HEK293 (cell line): ENCODE results near the gene SH3D19.

Experiments
- CTCF ChIA-PET: fragments of 350-600 bp; formaldehyde crosslinking; extraction: SDS; loops from one replicate; lab custom pipeline; 2021; ENCODE audit warnings: antibody characterized with exemption; lab: Yijun Ruan, JAX
- POLR2A ChIA-PET: fragments of 300-600 bp; formaldehyde crosslinking; extraction: SDS; loops from one replicate; lab custom pipeline; 2020; ENCODE audit warnings: antibody characterized with exemption, inconsistent platforms; lab: Yijun Ruan, JAX
- H3K27ac ChIP-seq: fragments of 200-500 bp; sonication (Bioruptor generic); 2 replicates; pipeline ENCODE4 v1.5.1; 2014; ENCODE audit warnings: low read depth, low read length, control low read depth, inconsistent platforms; ENCODE audit errors: extremely low read depth
- H3K36me3 ChIP-seq, 2 experiments: fragments of 200-500 bp in 1 of 2; sonication (Bioruptor generic) in 1 of 2; 1 replicate in 1 of 2; 2 replicates in 1 of 2; pipeline ENCODE4 v1.5.1; 2014 to 2017; ENCODE audit warnings: inconsistent platforms in 2 of 2, low read length in 2 of 2; ENCODE audit not compliant: control insufficient read depth in 2 of 2, insufficient read depth in 1 of 2
- H3K4me1 ChIP-seq: fragments of 200-500 bp; sonication (Bioruptor generic); 2 replicates; pipeline ENCODE4 v1.5.1; 2014; ENCODE audit warnings: mild to moderate bottlenecking, low read length, inconsistent platforms; ENCODE audit not compliant: control insufficient read depth, insufficient read depth
- H3K4me3 ChIP-seq: 2 replicates; pipeline ENCODE4 v1.5.1; 2011; ENCODE audit warnings: low read depth, mild to moderate bottlenecking, control low read depth, low read length, moderate library complexity
- H3K9me3 ChIP-seq: fragments of 200-500 bp; sonication (Bioruptor generic); 2 replicates; pipeline ENCODE4 v1.5.1; 2014; ENCODE audit warnings: low read depth, low read length, inconsistent platforms; ENCODE audit not compliant: control insufficient read depth, insufficient read depth
- IKZF3 ChIP-seq: fragments of 450-650 bp; IDR thresholded peaks from 2 replicates; pipeline ENCODE4 v1.5.0; 2018; ENCODE audit warnings: missing biosample characterization, mild to moderate bottlenecking, missing genetic modification characterization, moderate library complexity
- KLF1 ChIP-seq: fragments of 450-650 bp; formaldehyde crosslinking; IDR thresholded peaks from 2 replicates; pipeline ENCODE4 v1.5.1; 2016; ENCODE audit warnings: missing biosample characterization, missing genetic modification characterization
- OVOL3 ChIP-seq: fragments of 450-650 bp; formaldehyde crosslinking; IDR thresholded peaks from 2 replicates; pipeline ENCODE4 v1.5.1; 2016; ENCODE audit warnings: missing biosample characterization, missing genetic modification characterization
- PBX3 ChIP-seq: sonication (generic); formaldehyde crosslinking; IDR thresholded peaks from 2 replicates; pipeline ENCODE4 v1.8.1; 2022; ENCODE audit warnings: mild to moderate bottlenecking, moderate library complexity, missing genetic modification reagents
- PRDM1 ChIP-seq: fragments of 450-650 bp; formaldehyde crosslinking; IDR thresholded peaks from 2 replicates; pipeline ENCODE4; 2016; ENCODE audit warnings: missing biosample characterization, missing genetic modification characterization
- PRDM10 ChIP-seq: fragments of 450-650 bp; formaldehyde crosslinking; IDR thresholded peaks from 2 replicates; pipeline ENCODE4 v1.5.1; 2016; ENCODE audit warnings: missing biosample characterization, missing genetic modification characterization
- SP2 ChIP-seq: fragments of 450-650 bp; formaldehyde crosslinking; IDR thresholded peaks from 2 replicates; pipeline ENCODE4 v1.5.1; 2016; ENCODE audit warnings: missing biosample characterization, missing genetic modification characterization
- TCF7L2 ChIP-seq: IDR thresholded peaks from 2 replicates; pipeline ENCODE4 v1.6.1; 2011; ENCODE audit warnings: low read depth, mild to moderate bottlenecking, inconsistent platforms, low read length, moderate library complexity, borderline replicate concordance
- ZBTB1 ChIP-seq: fragments of 450-650 bp; formaldehyde crosslinking; IDR thresholded peaks from 2 replicates; pipeline ENCODE4 v1.5.1; 2016; ENCODE audit warnings: missing biosample characterization, missing genetic modification characterization
- ZBTB10 ChIP-seq: fragments of 450-650 bp; formaldehyde crosslinking; IDR thresholded peaks from 2 replicates; pipeline ENCODE4 v1.5.1; 2016; ENCODE audit warnings: missing biosample characterization, missing genetic modification characterization
- ZBTB21 ChIP-seq: fragments of 450-650 bp; formaldehyde crosslinking; IDR thresholded peaks from 2 replicates; pipeline ENCODE4 v1.5.1; 2017; ENCODE audit warnings: missing biosample characterization, missing genetic modification characterization
- ZBTB8A ChIP-seq: fragments of 450-650 bp; formaldehyde crosslinking; IDR thresholded peaks from 2 replicates; pipeline ENCODE4 v1.5.1; 2016; ENCODE audit warnings: missing biosample characterization, missing genetic modification characterization
- ZNF16 ChIP-seq: fragments of 450-650 bp; formaldehyde crosslinking; IDR thresholded peaks from 2 replicates; pipeline ENCODE4 v1.5.1; 2016; ENCODE audit warnings: low read depth, missing biosample characterization, missing genetic modification characterization
- ZNF211 ChIP-seq: fragments of 450-650 bp; formaldehyde crosslinking; IDR thresholded peaks from 2 replicates; pipeline ENCODE4 v1.5.1; 2016; ENCODE audit warnings: low read depth, missing biosample characterization, missing genetic modification characterization
- ZNF449 ChIP-seq: fragments of 450-650 bp; formaldehyde crosslinking; IDR thresholded peaks from 2 replicates; pipeline ENCODE4 v1.5.1; 2017; ENCODE audit warnings: missing biosample characterization, mild to moderate bottlenecking, missing genetic modification characterization, moderate library complexity
- ZNF473 ChIP-seq: fragments of 450-650 bp; formaldehyde crosslinking; IDR thresholded peaks from 2 replicates; pipeline ENCODE4 v1.5.1; 2017; ENCODE audit warnings: missing biosample characterization, missing genetic modification characterization
- ZNF530 ChIP-seq: fragments of 450-650 bp; formaldehyde crosslinking; IDR thresholded peaks from 2 replicates; pipeline ENCODE4 v1.5.1; 2016; ENCODE audit warnings: low read depth, missing biosample characterization, missing genetic modification characterization
- ZNF548 ChIP-seq: fragments of 450-650 bp; formaldehyde crosslinking; IDR thresholded peaks from 2 replicates; pipeline ENCODE4 v1.5.1; 2016; ENCODE audit warnings: missing biosample characterization, missing genetic modification characterization
- ZNF561 ChIP-seq: fragments of 450-650 bp; IDR thresholded peaks from 2 replicates; pipeline ENCODE4 v1.5.1; 2018; ENCODE audit warnings: missing biosample characterization, missing genetic modification characterization, borderline replicate concordance
- ZNF701 ChIP-seq: fragments of 450-650 bp; formaldehyde crosslinking; IDR thresholded peaks from 2 replicates; pipeline ENCODE4 v1.5.1; 2016; ENCODE audit warnings: missing biosample characterization, missing genetic modification characterization
- ZNF704 ChIP-seq: fragments of 450-650 bp; formaldehyde crosslinking; IDR thresholded peaks from 2 replicates; pipeline ENCODE4 v1.5.1; 2016; ENCODE audit warnings: missing biosample characterization, missing genetic modification characterization
- ZNF76 ChIP-seq: fragments of 450-650 bp; formaldehyde crosslinking; IDR thresholded peaks from 2 replicates; pipeline ENCODE4; 2016; ENCODE audit warnings: low read depth, missing biosample characterization, missing genetic modification characterization, borderline replicate concordance
- ZNF792 ChIP-seq: fragments of 450-650 bp; formaldehyde crosslinking; IDR thresholded peaks from 2 replicates; pipeline ENCODE4 v1.5.1; 2016; ENCODE audit warnings: missing biosample characterization, missing genetic modification characterization

The SH3D19 gene

GRCh38 chr4:151217326-151217725, 108.1 kb downstream of the SH3D19 start:
- CTCF ChIA-PET = interaction anchor here (0.6 to 0.7 kb wide), 2 partner anchors 9 to 584 kb away, joined by 4 to 5 read pairs; no protein-coding TSS in a partner anchor
- Histone ChIP-seq H3K9me3 (no peaks in the 10 kb centered on the region), H3K27ac (no peak overlapping the region), H3K4me1 (no peaks in the 10 kb centered on the region), H3K36me3 (no peaks in the 10 kb centered on the region), H3K4me3 (no peak overlapping the region)
- TF ChIP-seq PRDM1 (no peak), PRDM10 (tag by site-specific recombination) (no peak), ZNF530 (no peak)
- POLR2A ChIA-PET = no interaction called here

- Histone ChIP-seq H3K4me3 (no peak overlapping the region), H3K9me3 (no peaks in the 10 kb centered on the region), H3K4me1 (no peaks in the 10 kb centered on the region), H3K27ac (no peak overlapping the region), H3K36me3 (no peaks in the 10 kb centered on the region)
- no peak for TF ChIP-seq PRDM1
- TF ChIP-seq ZNF449 (tag by site-specific recombination) = no peak
- TF ChIP-seq ZNF473 (tag by site-specific recombination) = no peak
- TF ChIP-seq ZNF548 (tag by site-specific recombination) = no peak
- TF ChIP-seq PBX3 (CRISPR knock-in tag) = no peak
- TF ChIP-seq ZNF704 (tag by site-specific recombination) = no peak
- TF ChIP-seq KLF1 (tag by site-specific recombination) = no peak
- ChIA-PET CTCF (no interaction called here), POLR2A (no interaction called here)
Measured at GRCh38 chr4:151215295-151215694, 110.1 kb downstream of the SH3D19 start.

- POLR2A ChIA-PET = no interaction called here
- H3K27ac ChIP-seq = no peak overlapping the region
- no peaks in the 10 kb centered on the region for H3K9me3 ChIP-seq
- H3K4me1 ChIP-seq = no peaks in the 10 kb centered on the region
- H3K36me3 ChIP-seq = no peaks in the 10 kb centered on the region
- CTCF ChIA-PET = interaction anchor here (0.7 kb wide), 1 partner anchor 9 kb away, joined by 4 read pairs; no protein-coding TSS in a partner anchor
- H3K4me3 ChIP-seq = no peak overlapping the region
- no peak for TF ChIP-seq ZBTB8A (tag by site-specific recombination)
- no peak for TF ChIP-seq OVOL3 (tag by site-specific recombination)
- TF ChIP-seq ZBTB10 (tag by site-specific recombination) = no peak
- TF ChIP-seq SP2 = no peak
- no peak for TF ChIP-seq ZNF211 (tag by site-specific recombination)
- TF ChIP-seq IKZF3 (tag by site-specific recombination) = no peak
- no peak for TF ChIP-seq ZNF701
- TF ChIP-seq ZBTB21 (tag by site-specific recombination) = no peak
- TF ChIP-seq ZNF561 (tag by site-specific recombination) = no peak
- no peak for TF ChIP-seq ZNF16 (tag by site-specific recombination)
- TF ChIP-seq ZBTB1 (tag by site-specific recombination) = no peak
- TF ChIP-seq TCF7L2 = no peak
- TF ChIP-seq ZNF76 (tag by site-specific recombination) = no peak
- no peak for TF ChIP-seq ZNF792 (tag by site-specific recombination)
Measured at GRCh38 chr4:151207868-151208267, 117.5 kb downstream of the SH3D19 start.
